Thymus (tissue), 14 donors: ENCODE results near the gene NEURL2. TPM values are rescaled to one million over a fixed set of nuclear protein-coding genes. Genes with fewer than 3 reads are reported as not detected.

Source experiments
- DNase-seq, 9 donors: peaks; one replicate each; pipeline ENCODE4 v3.0.0-alpha.2; 2013; ENCODE audit warnings: low spot score in 9 of 9, low read depth in 6 of 9, missing footprints in 1 of 9
- H3K27ac ChIP-seq, 2 donors: one replicate each; pipeline ENCODE4 v1.5.1; 2013; ENCODE audit warnings: control low read depth in 1 of 2, low read depth in 1 of 2, low read length in 1 of 2, mild to moderate bottlenecking in 1 of 2, moderate library complexity in 1 of 2
- H3K27me3 ChIP-seq, 2 donors: one replicate each; pipeline ENCODE4 v1.5.1; 2013; ENCODE audit warnings: low read length in 1 of 2; ENCODE audit not compliant: control insufficient read depth in 2 of 2, insufficient read depth in 1 of 2
- H3K36me3 ChIP-seq, 2 donors: one replicate each; pipeline ENCODE4 v1.5.1; 2013; ENCODE audit warnings: low read length in 1 of 2, mild to moderate bottlenecking in 1 of 2, moderate library complexity in 1 of 2; ENCODE audit not compliant: control insufficient read depth in 2 of 2, insufficient read depth in 2 of 2
- H3K4me1 ChIP-seq, 2 donors: one replicate each; pipeline ENCODE4 v1.5.1; 2013; ENCODE audit warnings: low read length in 2 of 2; ENCODE audit not compliant: control insufficient read depth in 2 of 2, insufficient read depth in 2 of 2
- H3K4me3 ChIP-seq, 2 donors: one replicate each; pipeline ENCODE4 v1.5.1; 2013; ENCODE audit warnings: low read length in 2 of 2, control low read depth in 1 of 2, mild to moderate bottlenecking in 1 of 2
- H3K9me3 ChIP-seq, 2 donors: one replicate each; pipeline ENCODE4 v1.5.1; 2013; ENCODE audit warnings: low read length in 1 of 2, mild to moderate bottlenecking in 1 of 2; ENCODE audit not compliant: control insufficient read depth in 2 of 2, insufficient read depth in 1 of 2
- WGBS: extraction: QIAGEN DNeasy Blood & Tissue Kit; methylation state at CpG from one replicate; pipeline ENCODE4 v1.1.7; 2013; 5-methylcytosine and 5-hydroxymethylcytosine counted together
- long read RNA-seq, 10 donors: transcript quantifications; one replicate each; lab custom pipeline, GENCODE V29; 2026
- polyA plus RNA-seq: library from polyadenylated mRNA; stranded (reverse); fragments of 200-250 nt; gene quantifications from one replicate; pipeline ENCODE4 v1.2.3, GENCODE V29; 2013
- total RNA-seq: library from RNA; stranded (reverse); fragments of 120-200 nt; gene quantifications from one replicate; pipeline ENCODE4 v1.2.4, GENCODE V29; 2013
- donor health status: healthy.

The NEURL2 gene, protein sequence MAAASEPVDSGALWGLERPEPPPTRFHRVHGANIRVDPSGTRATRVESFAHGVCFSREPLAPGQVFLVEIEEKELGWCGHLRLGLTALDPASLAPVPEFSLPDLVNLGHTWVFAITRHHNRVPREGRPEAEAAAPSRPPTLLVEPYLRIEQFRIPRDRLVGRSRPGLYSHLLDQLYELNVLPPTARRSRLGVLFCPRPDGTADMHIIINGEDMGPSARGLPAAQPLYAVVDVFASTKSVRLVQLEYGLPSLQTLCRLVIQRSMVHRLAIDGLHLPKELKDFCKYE
- total RNA-seq, result 8.1 TPM
- 51.4 TPM for polyA plus RNA-seq
- long read RNA-seq, donor 1, partial matches to known transcripts, result 0 of 1 reads
- long read RNA-seq, donor 1, other reads (novel, unspliced or antisense), result 0 of 1 reads
- long read RNA-seq, donor 2, transcript NEURL2-201 (2 exons, 1,278 nt), result major isoform, 17 of 66 reads
- long read RNA-seq, donor 2, partial matches to known transcripts, result 34 of 66 reads
- long read RNA-seq, donor 2, other reads (novel, unspliced or antisense), result 12 of 66 reads
- long read RNA-seq, donor 3, transcript NEURL2-201 (2 exons, 1,278 nt), result major isoform, 6 of 6 reads
- long read RNA-seq, donor 3, partial matches to known transcripts, result 0 of 6 reads
- long read RNA-seq, donor 3, other reads (novel, unspliced or antisense), result 0 of 6 reads
- long read RNA-seq, donor 4, transcript NEURL2-201 (2 exons, 1,278 nt), result major isoform, 7 of 28 reads
- long read RNA-seq, donor 4, partial matches to known transcripts, result 15 of 28 reads
- long read RNA-seq, donor 4, other reads (novel, unspliced or antisense), result 6 of 28 reads
- long read RNA-seq, donor 5, transcript NEURL2-201 (2 exons, 1,278 nt), result major isoform, 9 of 17 reads
- long read RNA-seq, donor 5, partial matches to known transcripts, result 7 of 17 reads
- long read RNA-seq, donor 5, other reads (novel, unspliced or antisense), result 0 of 17 reads
- long read RNA-seq, donor 6, partial matches to known transcripts, result 0 of 5 reads
- long read RNA-seq, donor 6, other reads (novel, unspliced or antisense), result 0 of 5 reads
- long read RNA-seq, donor 7, partial matches to known transcripts, result 68 of 82 reads
- long read RNA-seq, donor 7, other reads (novel, unspliced or antisense), result 14 of 82 reads
- long read RNA-seq, donor 8, partial matches to known transcripts, result 0 of 1 reads
- long read RNA-seq, donor 8, other reads (novel, unspliced or antisense), result 0 of 1 reads
- long read RNA-seq, donor 9, partial matches to known transcripts, result 11 of 18 reads
- long read RNA-seq, donor 9, other reads (novel, unspliced or antisense), result 5 of 18 reads
- long read RNA-seq, donor 10, result 0 reads

DNA sequence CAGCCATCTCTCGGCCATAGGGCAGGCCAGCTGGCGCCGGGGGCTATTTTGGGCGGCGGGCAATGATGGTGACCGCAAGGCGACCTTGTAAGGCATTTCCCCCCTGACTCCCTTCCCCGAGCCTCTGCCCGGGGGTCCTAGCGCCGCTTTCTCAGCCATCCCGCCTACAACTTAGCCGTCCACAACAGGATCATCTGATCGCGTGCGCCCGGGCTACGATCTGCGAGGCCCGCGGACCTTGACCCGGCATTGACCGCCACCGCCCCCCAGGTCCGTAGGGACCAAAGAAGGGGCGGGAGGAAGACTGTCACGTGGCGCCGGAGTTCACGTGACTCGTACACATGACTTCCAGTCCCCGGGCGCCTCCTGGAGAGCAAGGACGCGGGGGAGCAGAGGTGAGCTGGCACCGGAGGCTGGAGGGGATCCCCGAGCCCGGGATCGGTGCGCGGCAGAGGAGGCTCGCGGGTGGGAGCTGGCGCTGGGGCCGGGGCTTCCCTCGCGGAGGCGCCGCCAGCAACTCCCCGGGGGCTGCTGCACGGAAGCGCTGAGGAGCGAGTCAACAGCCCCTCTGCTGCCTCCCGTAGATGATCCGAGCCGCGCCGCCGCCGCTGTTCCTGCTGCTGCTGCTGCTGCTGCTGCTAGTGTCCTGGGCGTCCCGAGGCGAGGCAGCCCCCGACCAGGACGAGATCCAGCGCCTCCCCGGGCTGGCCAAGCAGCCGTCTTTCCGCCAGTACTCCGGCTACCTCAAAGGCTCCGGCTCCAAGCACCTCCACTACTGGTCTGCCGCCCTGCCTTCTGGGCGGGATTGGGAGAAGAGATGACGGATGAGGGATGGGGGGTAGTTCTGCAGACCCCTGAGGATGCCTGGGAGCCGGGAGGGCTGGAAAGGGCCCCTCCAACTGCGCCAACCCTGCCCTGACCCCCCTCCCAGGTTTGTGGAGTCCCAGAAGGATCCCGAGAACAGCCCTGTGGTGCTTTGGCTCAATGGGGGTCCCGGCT, at the start of gene NEURL2, which contains the start of gene CTSA:
NEURL2 (minus strand) TSS at position 224 of the 999 bp plus-strand sequence; CDS start at position 7, 217 bp downstream.
CTSA (plus strand) TSS at position 351 of the 999 bp plus-strand sequence; CDS start at position 585, 234 bp downstream.
- Histone ChIP-seq H3K4me3 (peak within 1 kb of the TSS; percentile 69 to 94), H3K9me3 (no peaks in the 10 kb centered on the region), H3K4me1 (peaks cover 14 to 22% of the 10 kb centered on the region in 2 donors), H3K27ac (peak within 1 kb of the TSS; percentile 37 to 72), H3K27me3 (peaks cover 0 to 7% of the 10 kb centered on the region in 2 donors), H3K36me3 (peaks cover 26 to 33% of the 10 kb centered on the region in 2 donors)
- peak in 8 of 9 donors; percentile 75 to 95 (median 84) for DNase-seq
- 1% methylated on average over 78 of the region's 78 CpGs for whole genome bisulfite sequencing

DNA sequence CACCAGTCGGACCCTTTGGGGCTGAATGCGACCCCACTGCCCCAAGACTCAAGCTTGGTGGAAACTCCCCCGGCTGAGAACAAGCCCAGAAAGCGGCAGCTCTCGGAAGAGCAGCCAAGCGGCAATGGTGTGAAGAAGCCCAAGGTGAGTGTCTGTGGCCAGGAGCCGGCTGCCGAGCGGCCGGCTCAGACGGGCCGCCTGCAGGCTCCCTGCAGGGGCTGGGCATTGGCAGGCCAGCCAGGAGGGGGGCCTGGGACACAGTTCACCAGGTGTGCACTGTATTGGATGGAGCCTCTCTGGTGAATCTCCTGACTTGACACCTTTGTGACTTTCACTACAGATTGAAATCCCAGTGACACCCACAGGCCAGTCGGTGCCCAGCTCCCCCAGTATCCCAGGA, 49.5 kb upstream of the NEURL2 start:
- DNase-seq, result no peak
- no peak overlapping the region for H3K4me3 ChIP-seq
- H3K36me3 ChIP-seq, result peaks cover 77 to 80% of the 10 kb centered on the region in 2 donors
- no peaks in the 10 kb centered on the region for H3K9me3 ChIP-seq
- no peaks in the 10 kb centered on the region for H3K27me3 ChIP-seq
- 96% methylated on average over 13 of the region's 13 CpGs for WGBS
- H3K27ac ChIP-seq, result no peak overlapping the region
- H3K4me1 ChIP-seq, result peaks cover 4 to 5% of the 10 kb centered on the region in 2 donors

DNA sequence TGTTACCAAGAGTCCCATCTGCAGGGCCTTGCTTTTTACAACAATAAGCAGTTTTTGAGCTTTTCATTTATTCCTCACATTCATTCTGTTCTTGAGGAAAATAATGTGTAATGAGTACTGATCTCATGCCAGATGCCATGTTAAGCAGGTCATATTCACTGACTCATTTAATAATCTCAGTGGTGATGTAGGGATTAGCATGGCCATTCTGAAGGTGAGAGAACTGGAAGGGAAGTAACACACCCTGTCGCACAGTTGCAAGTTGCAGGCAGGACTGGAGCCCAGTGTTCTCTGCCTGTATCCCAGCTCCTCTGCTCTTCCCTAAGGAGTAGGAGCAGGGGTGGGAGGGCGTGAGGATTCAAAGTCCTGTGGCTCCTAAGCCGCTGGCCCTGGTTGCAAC, 49.0 kb upstream of the NEURL2 start:
- Histone ChIP-seq H3K4me1 (peaks cover 4 to 6% of the 10 kb centered on the region in 2 donors), H3K9me3 (no peaks in the 10 kb centered on the region), H3K4me3 (no peak overlapping the region), H3K27me3 (no peaks in the 10 kb centered on the region), H3K27ac (no peak overlapping the region), H3K36me3 (peaks cover 73 to 76% of the 10 kb centered on the region in 2 donors)
- DNase-seq, result no peak
- WGBS, result 98% methylated on average over 3 of the region's 3 CpGs

DNA sequence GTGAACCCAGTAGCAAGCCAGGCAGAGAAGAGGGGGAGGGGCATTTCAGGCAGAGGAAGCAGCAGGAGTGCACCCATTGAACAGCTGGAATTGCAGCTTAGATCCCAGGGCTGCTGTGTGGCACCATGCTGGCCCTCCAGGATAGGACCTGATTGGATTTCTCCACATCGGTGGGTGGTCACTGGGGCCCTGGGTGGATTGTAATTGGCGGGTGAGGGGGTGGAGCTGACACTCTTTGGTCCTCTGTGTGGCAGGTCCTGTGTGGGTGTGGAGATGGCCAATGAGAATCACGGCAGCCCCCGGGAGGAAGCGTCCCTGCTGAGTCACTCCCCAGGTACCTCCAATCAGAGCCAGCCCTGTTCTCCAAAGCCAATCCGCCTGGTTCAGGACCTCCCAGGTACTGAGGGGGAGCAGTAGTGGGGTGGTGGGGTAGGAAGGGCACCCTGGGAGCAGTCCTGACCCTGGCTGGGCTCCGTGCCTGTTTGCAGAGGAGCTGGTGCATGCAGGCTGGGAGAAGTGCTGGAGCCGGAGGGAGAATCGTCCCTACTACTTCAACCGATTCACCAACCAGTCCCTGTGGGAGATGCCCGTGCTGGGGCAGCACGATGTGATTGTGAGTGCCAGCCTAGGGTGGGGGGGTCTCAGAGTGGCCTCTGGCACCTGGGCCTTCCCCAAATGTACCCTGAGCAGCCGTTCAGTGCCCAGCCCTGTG, 47.9 kb upstream of the NEURL2 start:
- H3K9me3 ChIP-seq, result no peaks in the 10 kb centered on the region
- WGBS, result 98% methylated on average over 13 of the region's 13 CpGs
- DNase-seq, result no peak
- no peak overlapping the region for H3K27ac ChIP-seq
- H3K27me3 ChIP-seq, result no peaks in the 10 kb centered on the region
- H3K36me3 ChIP-seq, result peaks cover 62 to 65% of the 10 kb centered on the region in 2 donors
- H3K4me3 ChIP-seq, result no peak overlapping the region
- peaks cover 4 to 8% of the 10 kb centered on the region in 2 donors for H3K4me1 ChIP-seq

DNA sequence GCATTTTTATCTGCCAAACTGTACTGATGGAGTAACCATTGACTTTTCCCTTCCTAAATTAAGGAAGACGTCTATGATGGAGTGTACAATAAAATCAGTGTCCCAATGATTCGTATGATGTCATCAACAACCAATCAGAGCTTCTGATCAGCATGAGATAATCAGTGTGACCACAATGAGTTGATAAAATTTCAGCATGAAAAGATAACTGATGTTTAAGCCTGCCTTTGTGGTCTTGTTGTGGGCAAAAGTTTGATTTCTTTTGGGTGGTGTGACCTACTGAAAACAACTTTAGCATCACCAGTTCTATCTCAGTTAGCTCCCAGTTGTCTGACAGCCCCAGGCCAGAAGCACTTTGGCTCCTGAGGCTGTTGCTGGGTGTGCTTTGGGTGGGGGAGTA, 46.8 kb upstream of the NEURL2 start:
- Histone ChIP-seq H3K9me3 (no peaks in the 10 kb centered on the region), H3K4me3 (no peak overlapping the region), H3K36me3 (peaks cover 50 to 53% of the 10 kb centered on the region in 2 donors), H3K4me1 (peaks cover 4 to 16% of the 10 kb centered on the region in 2 donors), H3K27me3 (no peaks in the 10 kb centered on the region), H3K27ac (no peak overlapping the region)
- no peak for DNase-seq
- 95% methylated on average over 2 of the region's 2 CpGs for WGBS

DNA sequence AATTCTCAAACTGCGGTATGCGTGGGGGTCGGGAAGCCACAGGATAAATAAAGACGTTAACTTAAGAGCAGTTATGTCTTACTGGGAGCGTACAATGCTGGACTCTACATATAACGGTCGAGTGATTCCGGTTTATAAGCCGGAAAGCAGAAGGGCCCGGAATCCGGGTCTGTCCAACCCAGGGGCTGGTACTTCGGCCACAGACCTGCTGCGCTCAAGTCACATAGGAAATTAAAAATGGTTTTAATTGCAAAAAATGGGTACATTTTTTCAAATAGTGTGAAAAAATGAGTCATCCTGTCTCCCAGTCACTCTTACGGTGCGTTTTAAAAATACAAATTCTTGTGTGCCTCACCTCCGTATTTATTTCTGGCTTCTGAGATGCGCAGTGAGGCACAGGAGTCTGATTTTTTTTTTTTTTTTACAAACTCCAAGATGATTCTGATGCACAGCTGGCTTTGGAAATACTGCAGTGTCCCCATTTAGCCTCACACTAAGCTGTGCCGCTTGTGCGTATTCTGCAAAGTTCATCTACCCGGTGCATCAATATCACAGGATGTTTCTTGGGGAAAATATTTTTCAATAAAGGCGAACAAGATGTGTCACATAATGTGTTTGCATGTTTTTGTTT, 44.5 kb upstream of the NEURL2 start:
- Histone ChIP-seq H3K9me3 (no peaks in the 10 kb centered on the region), H3K36me3 (peaks cover 36 to 38% of the 10 kb centered on the region in 2 donors), H3K27me3 (no peaks in the 10 kb centered on the region), H3K4me1 (peaks cover 4 to 16% of the 10 kb centered on the region in 2 donors), H3K4me3 (peak overlapping the region; percentile 71 to 81), H3K27ac (peak overlapping the region; percentile 79 to 93)
- DNase-seq, result no peak
- WGBS, result 15% methylated on average over 21 of the region's 21 CpGs
